ENCODE data around the gene PSMB5.
"Not testable (repeated sequence)": the region's sequence is repeated elsewhere in the genome, so short reads cannot be mapped to it uniquely, and the experiment has no call there.

Gene PSMB5

GRCh38 chr14:23013054-23013748 lies 21.5 kb downstream of the PSMB5 start:
- no peak for DNase-seq

- peak; percentile 76 to 81 for DNase-seq
These were observed 24.6 kb downstream of the PSMB5 start, which contains the start of gene C14orf93 for GRCh38 chr14:23009939-23010726. Gene C14orf93, minus strand, starts transcription at chr14:23010143. Its CDS starts 11,120 bp downstream, at chr14:22999023.

GRCh38 chr14:23009483-23009938 lies 25.2 kb downstream of the PSMB5 start:
- no peak for DNase-seq

GRCh38 chr14:23008831-23009230 lies 25.9 kb downstream of the PSMB5 start:
- DNase-seq: no peak

- DNase-seq: peak; percentile 96 to 98
These were observed 27.9 kb downstream of the PSMB5 start for GRCh38 chr14:23006544-23007419.

GRCh38 chr14:23006188-23006534 lies 28.5 kb downstream of the PSMB5 start:
- DNase-seq: no peak

GRCh38 chr14:23005451-23006187 lies 29.1 kb downstream of the PSMB5 start:
- no peak for DNase-seq

GRCh38 chr14:23004274-23004673 lies 30.4 kb downstream of the PSMB5 start:
- not testable (repeated sequence) for DNase-seq

GRCh38 chr14:23002592-23002991 lies 32.1 kb downstream of the PSMB5 start:
- no peak for DNase-seq

GRCh38 chr14:23000860-23001259 lies 33.8 kb downstream of the PSMB5 start:
- no peak for DNase-seq

- no peak for DNase-seq
These were observed 36.2 kb downstream of the PSMB5 start for GRCh38 chr14:22998329-22999012.

GRCh38 chr14:22997676-22998323 lies 36.9 kb downstream of the PSMB5 start:
- DNase-seq: no peak

GRCh38 chr14:22996768-22997654 lies 37.7 kb downstream of the PSMB5 start:
- no peak for DNase-seq

GRCh38 chr14:22995889-22996625 lies 38.6 kb downstream of the PSMB5 start:
- DNase-seq: no peak

- peak; percentile 40 to 45 for DNase-seq
These were observed 39.9 kb downstream of the PSMB5 start for GRCh38 chr14:22994762-22995275.

GRCh38 chr14:22993517-22993916 lies 41.2 kb downstream of the PSMB5 start:
- DNase-seq: no peak

- no peak for DNase-seq
These were observed 42.8 kb downstream of the PSMB5 start for GRCh38 chr14:22991852-22992251.

GRCh38 chr14:22987291-22987690 lies 47.4 kb downstream of the PSMB5 start:
- no peak for DNase-seq

- peak; percentile 87 to 92 for DNase-seq
These were observed 48.1 kb downstream of the PSMB5 start for GRCh38 chr14:22986508-22987054.
